Measurements from ENCODE around the gene MAN2B1. TPM values are rescaled to one million over a fixed set of nuclear protein-coding genes. Genes with fewer than 3 reads are reported as not detected.
"Not testable (repeated sequence)": the region's sequence is repeated elsewhere in the genome, so short reads cannot be mapped to it uniquely, and the experiment has no call there.

Gene MAN2B1
- total RNA-seq, 6 experiments from 2014 or later = 49.9 to 69.9 (median 65.2) TPM

DNA sequence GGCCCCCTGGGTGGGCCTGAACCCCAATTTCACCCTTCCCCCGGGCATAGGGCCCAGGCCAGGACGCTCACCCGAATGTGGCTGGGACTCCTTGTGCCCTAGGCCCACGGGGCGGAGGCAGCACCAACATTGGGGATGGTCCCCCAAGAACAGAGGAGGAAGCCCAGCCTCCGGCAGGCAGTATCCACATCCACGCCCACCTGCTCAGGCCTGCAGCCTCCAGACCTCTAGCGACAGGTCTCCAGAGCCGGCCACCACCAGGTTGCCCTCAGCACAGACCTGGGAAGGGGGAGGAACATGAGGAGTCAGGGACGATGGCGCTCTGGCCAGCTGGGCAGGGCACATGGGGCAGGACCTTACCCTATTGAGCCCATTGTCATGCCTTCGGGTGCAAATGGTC, 22.5 kb upstream of the MAN2B1 start:
- H3K36me3 Mint-ChIP-seq (ENCODE audit: low read depth) = peaks cover 1% of the 10 kb centered on the region; the same call in 1 of the 2 replicates
- no peaks in the 10 kb centered on the region for H3K4me1 Mint-ChIP-seq (ENCODE audit: low read depth)
- no peak for DNase-seq
- H3K4me3 Mint-ChIP-seq = no peak overlapping the region
- peaks cover 1% of the 10 kb centered on the region for H3K27me3 Mint-ChIP-seq (ENCODE audit: insufficient read depth)
- H3K27ac Mint-ChIP-seq = no peak overlapping the region
- TF ChIP-seq, protein P1, sequence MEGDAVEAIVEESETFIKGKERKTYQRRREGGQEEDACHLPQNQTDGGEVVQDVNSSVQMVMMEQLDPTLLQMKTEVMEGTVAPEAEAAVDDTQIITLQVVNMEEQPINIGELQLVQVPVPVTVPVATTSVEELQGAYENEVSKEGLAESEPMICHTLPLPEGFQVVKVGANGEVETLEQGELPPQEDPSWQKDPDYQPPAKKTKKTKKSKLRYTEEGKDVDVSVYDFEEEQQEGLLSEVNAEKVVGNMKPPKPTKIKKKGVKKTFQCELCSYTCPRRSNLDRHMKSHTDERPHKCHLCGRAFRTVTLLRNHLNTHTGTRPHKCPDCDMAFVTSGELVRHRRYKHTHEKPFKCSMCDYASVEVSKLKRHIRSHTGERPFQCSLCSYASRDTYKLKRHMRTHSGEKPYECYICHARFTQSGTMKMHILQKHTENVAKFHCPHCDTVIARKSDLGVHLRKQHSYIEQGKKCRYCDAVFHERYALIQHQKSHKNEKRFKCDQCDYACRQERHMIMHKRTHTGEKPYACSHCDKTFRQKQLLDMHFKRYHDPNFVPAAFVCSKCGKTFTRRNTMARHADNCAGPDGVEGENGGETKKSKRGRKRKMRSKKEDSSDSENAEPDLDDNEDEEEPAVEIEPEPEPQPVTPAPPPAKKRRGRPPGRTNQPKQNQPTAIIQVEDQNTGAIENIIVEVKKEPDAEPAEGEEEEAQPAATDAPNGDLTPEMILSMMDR (IDR thresholded peaks at IDR 0.05) = no peak
- no peaks in the 10 kb centered on the region for H3K9me3 Mint-ChIP-seq

DNA sequence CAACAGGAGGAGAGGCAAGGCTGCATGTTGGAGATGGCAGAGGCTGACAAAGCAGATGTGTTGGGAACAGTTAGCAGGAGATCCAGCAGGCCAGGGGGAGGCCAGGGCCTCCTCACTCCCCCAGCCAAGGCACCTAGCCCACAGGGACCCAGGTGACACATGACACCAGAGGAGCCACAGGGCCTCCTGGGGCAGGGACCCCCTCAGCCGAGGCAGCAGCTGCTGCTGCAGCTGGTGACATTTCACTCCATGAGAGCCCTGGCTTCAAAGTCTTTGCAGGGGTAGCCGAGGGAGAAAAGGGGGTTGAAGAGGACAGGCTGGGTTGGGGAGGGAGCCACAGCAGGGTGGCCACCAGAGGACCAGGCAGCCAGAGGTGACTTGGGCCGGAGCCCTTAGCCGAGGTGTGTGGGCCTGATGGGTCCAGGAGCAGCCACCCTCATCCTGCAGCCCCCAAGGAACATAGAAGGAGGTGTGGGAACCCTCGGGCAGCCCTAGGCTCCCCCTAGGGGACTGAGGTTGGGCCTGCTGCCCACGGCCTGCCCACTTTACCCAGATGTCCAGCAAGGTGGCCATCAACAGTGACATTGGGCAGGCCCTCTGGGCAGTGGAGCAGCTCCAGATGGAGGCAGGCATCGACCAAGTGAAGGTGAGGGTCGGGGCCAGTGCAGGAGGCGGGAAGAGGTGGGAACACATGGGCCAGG, 21.1 kb upstream of the MAN2B1 start, which contains the start of gene GNG14:
Gene GNG14, plus strand, starts transcription at position 503 of the 701 bp plus-strand sequence. Its CDS starts 51 bp downstream, at position 554.
- TF ChIP-seq, protein P1 (IDR thresholded peaks at IDR 0.05) = 0 out of 2 replicates have a peak, but pooled peaks have one; percentile 9
- H3K27me3 Mint-ChIP-seq (ENCODE audit: insufficient read depth) = peaks cover 1% of the 10 kb centered on the region
- H3K9me3 Mint-ChIP-seq = no peaks in the 10 kb centered on the region
- peaks cover 9% of the 10 kb centered on the region; the same call in 1 of the 2 replicates for H3K36me3 Mint-ChIP-seq (ENCODE audit: low read depth)
- no peak for DNase-seq
- H3K4me1 Mint-ChIP-seq (ENCODE audit: low read depth) = no peaks in the 10 kb centered on the region
- no peak within 1 kb of the TSS for H3K4me3 Mint-ChIP-seq
- no peak within 1 kb of the TSS for H3K27ac Mint-ChIP-seq

DNA sequence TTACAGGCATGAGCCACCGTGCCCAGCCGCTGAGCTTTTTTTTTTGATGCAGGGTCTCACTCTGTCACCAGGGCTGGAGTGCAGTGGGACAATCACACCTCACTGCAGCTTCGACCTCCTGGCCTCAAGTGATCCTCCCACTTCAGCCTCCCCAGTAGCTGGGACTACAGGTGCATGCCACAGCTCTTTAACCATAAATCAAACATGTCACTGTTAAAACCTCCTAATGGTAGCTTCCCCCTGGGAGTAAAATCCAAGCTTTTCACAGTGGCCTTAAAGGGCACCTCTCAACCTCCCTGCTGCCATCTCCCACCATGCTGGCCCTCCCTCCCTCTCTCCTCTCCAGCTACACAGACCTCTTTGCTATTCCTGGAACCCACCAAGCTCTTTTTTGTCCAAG, 19.3 kb upstream of the MAN2B1 start:
- Mint-ChIP-seq H3K27me3 (ENCODE audit: insufficient read depth) (peaks cover 1% of the 10 kb centered on the region), H3K9me3 (no peaks in the 10 kb centered on the region), H3K4me1 (ENCODE audit: low read depth) (peaks cover 6% of the 10 kb centered on the region), H3K4me3 (no peak overlapping the region), H3K27ac (no peak overlapping the region), H3K36me3 (ENCODE audit: low read depth) (peaks cover 12% of the 10 kb centered on the region; the same call in 1 of the 2 replicates)
- DNase-seq = no peak
- TF ChIP-seq, protein P1 (IDR thresholded peaks at IDR 0.05) = no peak

DNA sequence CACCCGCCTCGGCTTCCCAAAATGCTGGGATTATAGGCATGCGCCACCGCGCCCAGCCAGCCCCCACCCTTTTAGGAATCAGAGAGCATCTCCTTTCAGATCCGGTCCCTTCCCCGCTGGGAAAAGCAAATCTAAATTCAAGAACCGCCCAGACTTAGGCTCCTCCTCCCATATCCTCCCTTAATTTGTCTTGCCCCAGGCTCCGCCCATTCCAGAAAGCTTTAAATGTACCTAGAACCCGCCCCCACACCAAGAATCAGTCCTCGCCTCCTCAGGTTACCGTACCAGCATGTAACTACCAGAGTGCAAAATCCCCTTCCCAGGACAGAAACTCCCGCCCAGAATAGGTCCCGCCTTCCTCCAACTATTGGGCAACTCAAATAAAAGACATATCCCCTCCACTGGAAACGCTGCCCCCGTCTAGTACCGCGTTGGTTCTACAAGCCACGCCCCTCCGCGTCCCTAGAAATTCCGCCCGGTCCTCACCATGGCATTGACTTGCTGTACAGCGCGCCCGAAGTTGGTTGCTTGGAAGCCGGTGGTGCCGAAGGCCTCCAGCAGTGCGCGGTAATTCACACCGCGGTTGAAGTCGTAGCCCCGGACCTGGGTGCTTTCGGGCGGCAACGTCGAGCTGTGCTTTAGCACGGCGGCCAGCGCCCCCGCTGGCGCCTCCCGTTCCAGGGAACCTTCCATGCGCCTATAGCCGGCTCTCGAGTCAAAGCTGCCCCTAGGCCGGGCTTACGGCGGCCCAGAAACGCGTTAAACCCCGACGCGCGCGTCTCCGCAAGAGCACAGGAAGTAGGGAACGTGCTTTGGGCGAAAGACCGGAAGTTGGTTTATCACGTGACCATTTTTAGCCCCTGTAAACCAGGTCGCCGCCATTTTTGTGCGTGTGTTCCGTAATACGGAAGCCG, 14.8 kb upstream of the MAN2B1 start, which contains the start of gene DHPS:
Gene DHPS, minus strand, starts transcription at position 807 of the 914 bp plus-strand sequence. Its CDS starts 114 bp downstream, at position 693.
- Mint-ChIP-seq H3K36me3 (ENCODE audit: low read depth) (peaks cover 25% of the 10 kb centered on the region; the same call in 1 of the 2 replicates), H3K4me3 (peak within 1 kb of the TSS; percentile 95), H3K27ac (peak within 1 kb of the TSS; percentile 84), H3K9me3 (no peaks in the 10 kb centered on the region), H3K4me1 (ENCODE audit: low read depth) (peaks cover 7% of the 10 kb centered on the region), H3K27me3 (ENCODE audit: insufficient read depth) (peaks cover 1% of the 10 kb centered on the region)
- DNase-seq = peak; percentile 96
- TF ChIP-seq, protein P1 (IDR thresholded peaks at IDR 0.05) = peak; percentile 46

DNA sequence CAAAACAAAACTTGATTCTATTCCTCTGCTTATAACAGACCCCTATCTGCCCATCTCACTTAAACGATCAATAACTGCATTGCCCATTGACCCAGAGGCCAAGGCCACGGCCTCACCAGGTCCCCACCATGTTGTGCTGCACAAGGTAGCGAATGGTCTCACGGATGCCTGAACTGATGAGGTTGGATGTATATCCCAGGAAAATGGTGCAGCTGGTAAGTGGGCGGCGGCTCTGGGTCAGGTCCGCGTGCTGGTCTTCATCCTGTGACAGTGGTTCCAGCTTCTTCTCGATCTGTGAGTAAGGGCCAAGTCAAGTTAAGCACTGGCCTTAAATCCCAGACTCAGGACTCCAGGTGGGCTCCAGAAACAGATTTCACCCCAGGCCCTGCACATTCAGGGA, 13.5 kb upstream of the MAN2B1 start:
- TF ChIP-seq, protein P1 (IDR thresholded peaks at IDR 0.05) = no peak
- H3K4me3 Mint-ChIP-seq = peak overlapping the region; percentile 65
- no peaks in the 10 kb centered on the region for H3K9me3 Mint-ChIP-seq
- H3K27ac Mint-ChIP-seq = no peak overlapping the region
- H3K27me3 Mint-ChIP-seq (ENCODE audit: insufficient read depth) = no peaks in the 10 kb centered on the region; the same call in 1 of the 2 replicates
- no peak for DNase-seq
- peaks cover 7% of the 10 kb centered on the region for H3K4me1 Mint-ChIP-seq (ENCODE audit: low read depth)
- peaks cover 25% of the 10 kb centered on the region; the same call in 1 of the 2 replicates for H3K36me3 Mint-ChIP-seq (ENCODE audit: low read depth)

DNA sequence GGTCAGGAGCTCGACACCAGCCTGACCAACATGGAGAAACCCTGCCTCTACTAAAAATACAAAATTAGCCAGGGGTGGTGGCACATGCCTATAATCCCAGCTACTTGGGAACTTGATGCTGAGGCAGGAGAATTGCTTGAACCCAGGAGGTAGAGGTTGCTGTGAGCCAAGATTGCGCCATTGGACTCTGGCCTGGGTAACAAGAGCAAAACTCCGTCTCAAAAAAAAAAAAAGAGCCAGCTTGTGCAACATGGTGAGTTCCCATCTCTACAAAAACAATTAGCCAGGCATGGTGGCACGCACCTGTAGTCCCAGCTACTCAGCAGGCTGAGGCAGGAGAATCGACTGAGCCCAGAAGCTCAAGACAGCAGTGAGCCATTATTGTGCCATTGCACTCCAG, 11.5 kb upstream of the MAN2B1 start:
- DNase-seq; H3K27ac Mint-ChIP-seq; H3K4me1 Mint-ChIP-seq (ENCODE audit: low read depth); H3K27me3 Mint-ChIP-seq (ENCODE audit: insufficient read depth); H3K9me3 Mint-ChIP-seq; H3K4me3 Mint-ChIP-seq: not testable (repeated sequence)
- peaks cover 23% of the 10 kb centered on the region for H3K36me3 Mint-ChIP-seq (ENCODE audit: low read depth)

Measured in HFFc6 (cell line).